OCI-LY7 (cell line): ENCODE results near the gene EVI5L. TPM values are rescaled to one million over a fixed set of nuclear protein-coding genes. Genes with fewer than 3 reads are reported as not detected.

Experiments used
- BruUV-seq: library from RNA; stranded (reverse); fragments of 400-500 nt; replicated peaks from 2 replicates; lab custom pipeline; 2021; lab: Mats Ljungman, UMichigan
- CTCF ChIA-PET: fragments of 300-600 bp; sonication (Branson Sonifier 250); formaldehyde crosslinking; loops from one replicate; lab custom pipeline; 2022; ENCODE audit warnings: antibody characterized with exemption; ENCODE audit not compliant: unreplicated experiment; lab: Charles Lee
- POLR2A ChIA-PET: fragments of 300-600 bp; sonication (Branson Sonifier 250); formaldehyde crosslinking; loops from one replicate; lab custom pipeline; 2022; ENCODE audit warnings: antibody characterized with exemption; lab: Charles Lee
- DNase-seq: peaks from one replicate; pipeline ENCODE4 v3.0.0-alpha.2; 2015; ENCODE audit warnings: low spot score
- H2AFZ ChIP-seq: fragments of 200-600 bp; sonication (generic), shearing (Covaris generic); 2 replicates; pipeline ENCODE4 v1.6.1; 2014; ENCODE audit warnings: mild to moderate bottlenecking, antibody characterized with exemption, low read length, moderate library complexity
- H3K27ac ChIP-seq: fragments of 200-600 bp; sonication (generic); 2 replicates; pipeline ENCODE4 v1.5.1; 2014; ENCODE audit warnings: mixed run types, low read depth, mild to moderate bottlenecking, moderate library complexity, low read length, inconsistent platforms; ENCODE audit not compliant: poor library complexity, severe bottlenecking
- H3K36me3 ChIP-seq: fragments of 200-600 bp; sonication (generic); 2 replicates; pipeline ENCODE4 v1.6.1; 2014; ENCODE audit warnings: mild to moderate bottlenecking, antibody characterized with exemption, low read length, moderate library complexity, mixed read lengths; ENCODE audit not compliant: insufficient read depth
- H3K4me1 ChIP-seq: fragments of 200-600 bp; sonication (generic); 2 replicates; pipeline ENCODE4 v1.5.1; 2014; ENCODE audit warnings: mild to moderate bottlenecking, low read length; ENCODE audit not compliant: insufficient read depth, poor library complexity, severe bottlenecking
- H3K4me2 ChIP-seq: fragments of 200-600 bp; sonication (generic); 2 replicates; pipeline ENCODE4 v1.6.1; 2014; ENCODE audit warnings: mild to moderate bottlenecking, low read length
- H3K4me3 ChIP-seq: fragments of 200-600 bp; sonication (generic); 2 replicates; pipeline ENCODE4 v1.5.1; 2014; ENCODE audit warnings: mild to moderate bottlenecking, low read depth, low read length; ENCODE audit not compliant: poor library complexity, severe bottlenecking
- H3K79me2 ChIP-seq: fragments of 200-600 bp; sonication (generic); 2 replicates; pipeline ENCODE4 v1.6.1; 2016; ENCODE audit warnings: low read depth, mild to moderate bottlenecking, low read length, moderate library complexity, mixed read lengths; ENCODE audit not compliant: insufficient read depth
- H3K9me2 ChIP-seq: fragments of 200-600 bp; sonication (generic); 2 replicates; pipeline ENCODE4 v1.6.1; 2016; ENCODE audit warnings: mild to moderate bottlenecking, low read length, mixed read lengths; ENCODE audit not compliant: insufficient read depth
- H3K9me3 ChIP-seq: fragments of 200-600 bp; sonication (generic); 2 replicates; pipeline ENCODE4 v1.6.1; 2014; ENCODE audit warnings: mild to moderate bottlenecking, mixed run types, low read length, mixed read lengths
- H4K20me1 ChIP-seq: fragments of 200-600 bp; sonication (generic); 2 replicates; pipeline ENCODE4 v1.6.1; 2014; ENCODE audit warnings: mild to moderate bottlenecking, antibody characterized with exemption, low read length, moderate library complexity, mixed read lengths; ENCODE audit not compliant: insufficient read depth
- CTCF ChIP-seq: fragments of 200-600 bp; sonication (generic); conservative IDR thresholded peaks from 2 replicates; pipeline ENCODE4 v1.5.1; 2014; ENCODE audit warnings: mild to moderate bottlenecking, antibody characterized with exemption, low read length, moderate library complexity, mixed read lengths
- EZH2phosphoT487 ChIP-seq: fragments of 200-600 bp; sonication (generic); IDR thresholded peaks from 2 replicates; pipeline ENCODE4 v1.6.1; 2018; ENCODE audit warnings: low read depth, borderline replicate concordance, mild to moderate bottlenecking, mixed run types, antibody characterized with exemption, low read length, moderate library complexity, mixed read lengths
- intact Hi-C: fragments of 100-400 bp; cut with micrococcal nuclease; formaldehyde crosslinking; loops from one replicate; pipeline ENCODE4 v1.10.0; 2022; ENCODE audit not compliant: unreplicated experiment
- total RNA-seq, 2 experiments: library from RNA; depleted of rRNA in 1 of 2; stranded (reverse); fragments of >200 nt in 1 of 2; shearing (Covaris generic) in 1 of 2; gene quantifications; 2 replicates each; pipeline ENCODE4 v1.2.3, GENCODE V29; 2014 to 2022

The EVI5L gene
- total RNA-seq, 2 experiments from 2014 or later: 2.7 to 5.5 TPM

- H3K36me3 ChIP-seq: no peaks in the 10 kb centered on the region
- H3K4me1 ChIP-seq: no peaks in the 10 kb centered on the region
- H2AFZ ChIP-seq: no peak overlapping the region
- POLR2A ChIA-PET: interaction anchor here (0.7 kb wide), 1 partner anchor 459 kb away, joined by 3 read pairs; no protein-coding TSS in a partner anchor
- DNase-seq: no peak
- intact Hi-C loops: no loop called here
- BruUV-seq: no TSS peak
- no peak overlapping the region for H3K4me3 ChIP-seq
- H3K9me2 ChIP-seq: no peaks in the 10 kb centered on the region
- H3K27ac ChIP-seq: no peak overlapping the region
- H3K9me3 ChIP-seq: no peaks in the 10 kb centered on the region
- H3K79me2 ChIP-seq: no peaks in the 10 kb centered on the region
- H4K20me1 ChIP-seq: no peaks in the 10 kb centered on the region
- CTCF ChIA-PET: no interaction called here
- TF ChIP-seq CTCF (no peak), EZH2phosphoT487 (no peak)
- H3K4me2 ChIP-seq: no peak overlapping the region
Observed at GRCh38 chr19:7883796-7884570, 54.0 kb downstream of the EVI5L start.

- no peak overlapping the region for H3K27ac ChIP-seq
- CTCF ChIA-PET: interaction anchor here (0.6 kb wide), 1 partner anchor 144 kb away, joined by 3 read pairs; no protein-coding TSS in a partner anchor
- no peak for TF ChIP-seq EZH2phosphoT487
- TF ChIP-seq CTCF: no peak
- no peak overlapping the region for H3K4me2 ChIP-seq
- H3K36me3 ChIP-seq: no peaks in the 10 kb centered on the region
- H3K9me3 ChIP-seq: no peaks in the 10 kb centered on the region
- H2AFZ ChIP-seq: no peak overlapping the region
- H3K4me1 ChIP-seq: no peaks in the 10 kb centered on the region
- intact Hi-C loops: no loop called here
- DNase-seq: no peak
- H3K9me2 ChIP-seq: no peaks in the 10 kb centered on the region
- H3K79me2 ChIP-seq: no peaks in the 10 kb centered on the region
- POLR2A ChIA-PET: no interaction called here
- BruUV-seq: no TSS peak
- no peak overlapping the region for H3K4me3 ChIP-seq
- H4K20me1 ChIP-seq: no peaks in the 10 kb centered on the region
Observed at GRCh38 chr19:7885818-7886217, 55.8 kb downstream of the EVI5L start.
